HG03064 (cell line): ENCODE results near the gene ACBD7.

Experiments used
- ATAC-seq: cut with Tn5 transposase; IDR thresholded peaks from one replicate; pipeline ENCODE4 v1.9.1; 2021; ENCODE audit warnings: low read depth; ENCODE audit not compliant: unreplicated experiment

ACBD7 gene

GRCh38 chr10:15027741-15028140 is 60.8 kb downstream of the ACBD7 start:
- ATAC-seq = no peak
